IPS-11a (cell line): Measurements from ENCODE around the gene PRDM12.
A peak's percentile ranks its signal among the peaks of the same experiment; 100 is the strongest.

Experiments used
- H3K4me3 ChIP-seq: one replicate; pipeline ENCODE4 v1.5.1; 2013; ENCODE audit warnings: low read depth, low read length, control low read depth

Gene PRDM12

GRCh38 chr9:130635721-130636647 lies 28.4 kb upstream of the PRDM12 start:
- no peak overlapping the region for H3K4me3 ChIP-seq

GRCh38 chr9:130636648-130637020 lies 27.8 kb upstream of the PRDM12 start:
- H3K4me3 ChIP-seq, result no peak overlapping the region

GRCh38 chr9:130638284-130639123 lies 25.9 kb upstream of the PRDM12 start:
- no peak overlapping the region for H3K4me3 ChIP-seq

- no peak overlapping the region for H3K4me3 ChIP-seq
Observed at GRCh38 chr9:130639124-130639765, 25.1 kb upstream of the PRDM12 start.

- H3K4me3 ChIP-seq, result no peak overlapping the region
Observed at GRCh38 chr9:130639866-130640555, 24.4 kb upstream of the PRDM12 start.

GRCh38 chr9:130640681-130641080 lies 23.7 kb upstream of the PRDM12 start:
- no peak overlapping the region for H3K4me3 ChIP-seq

GRCh38 chr9:130642926-130643325 lies 21.5 kb upstream of the PRDM12 start:
- H3K4me3 ChIP-seq, result no peak overlapping the region

- no peak overlapping the region for H3K4me3 ChIP-seq
Observed at GRCh38 chr9:130651221-130651620, 13.2 kb upstream of the PRDM12 start.

GRCh38 chr9:130651752-130652151 lies 12.6 kb upstream of the PRDM12 start:
- no peak overlapping the region for H3K4me3 ChIP-seq

- no peak overlapping the region for H3K4me3 ChIP-seq
Observed at GRCh38 chr9:130654879-130655278, 9.5 kb upstream of the PRDM12 start.

GRCh38 chr9:130658893-130659698 lies 5.3 kb upstream of the PRDM12 start:
- no peak overlapping the region for H3K4me3 ChIP-seq

GRCh38 chr9:130659699-130660248 lies 4.6 kb upstream of the PRDM12 start:
- peak overlapping the region; percentile 13 for H3K4me3 ChIP-seq

- H3K4me3 ChIP-seq, result no peak overlapping the region
Observed at GRCh38 chr9:130660326-130660682, 4.1 kb upstream of the PRDM12 start.

GRCh38 chr9:130660683-130661450 lies 3.5 kb upstream of the PRDM12 start:
- no peak overlapping the region for H3K4me3 ChIP-seq

GRCh38 chr9:130661451-130662098 lies 2.8 kb upstream of the PRDM12 start:
- H3K4me3 ChIP-seq, result no peak overlapping the region

- H3K4me3 ChIP-seq, result no peak overlapping the region
Observed at GRCh38 chr9:130662099-130662969, 2.1 kb upstream of the PRDM12 start.

GRCh38 chr9:130662970-130663257 lies 1.5 kb upstream of the PRDM12 start:
- no peak overlapping the region for H3K4me3 ChIP-seq
